ENCODE measurements around the gene PNKP. TPM values are rescaled to one million over a fixed set of nuclear protein-coding genes. Genes with fewer than 3 reads are reported as not detected.

Gene PNKP
- total RNA-seq, 1 experiment from 2014 or later, result 23.9 TPM

DNA sequence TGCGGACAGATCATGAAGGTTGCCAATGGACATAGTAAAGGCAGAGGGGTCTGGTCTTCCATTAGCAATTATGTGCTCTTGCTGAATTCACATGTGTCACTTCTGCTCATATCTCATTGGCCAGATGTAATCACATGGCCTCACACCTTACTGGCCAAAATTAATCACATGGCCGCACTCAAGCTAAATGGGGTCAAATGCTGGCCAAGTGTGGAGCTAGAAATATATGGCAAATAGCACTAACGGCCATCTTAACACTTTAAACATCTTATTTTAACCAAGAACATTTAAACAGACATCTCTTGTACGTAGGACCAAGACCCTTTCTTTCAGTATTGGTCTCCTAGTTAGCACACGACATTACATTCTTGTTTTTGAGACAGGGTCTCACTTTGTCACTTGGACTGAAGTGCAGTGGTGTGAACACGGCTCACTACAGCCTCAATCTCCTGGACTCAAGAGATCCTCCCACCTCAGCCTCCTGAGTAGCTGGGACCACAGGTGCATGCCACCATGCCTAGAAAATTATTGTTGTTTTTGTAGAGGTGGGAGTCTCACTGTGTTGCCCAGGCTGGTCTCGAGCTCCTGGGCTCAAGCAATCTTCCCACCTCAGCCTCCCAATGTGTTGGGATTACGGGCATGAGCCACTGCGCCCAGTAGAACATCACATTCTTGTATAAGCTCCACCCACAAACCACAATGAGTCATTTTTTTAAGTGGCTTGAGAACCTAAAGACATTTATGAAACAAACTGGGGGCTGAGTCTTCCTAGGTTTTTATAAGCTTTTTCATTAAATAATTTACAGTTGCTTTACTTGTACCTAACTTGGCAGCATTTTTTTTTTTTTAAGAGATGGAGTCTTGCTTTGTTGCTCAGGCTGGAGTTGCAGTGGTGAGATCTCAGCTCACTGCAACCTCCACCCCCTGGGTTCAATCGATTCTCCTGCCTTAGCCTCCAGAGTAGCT lies 19.4 kb downstream of the PNKP start:
- DNase-seq (ENCODE audit: low read depth), result peak; percentile 97

GRCh38 chr19:49846408-49846807 lies 21.0 kb downstream of the PNKP start:
- DNase-seq (ENCODE audit: low read depth), result no peak

GRCh38 chr19:49845414-49845813 lies 22.0 kb downstream of the PNKP start:
- DNase-seq (ENCODE audit: low read depth), result no peak

- DNase-seq (ENCODE audit: low read depth), result no peak
Measured at GRCh38 chr19:49844138-49845095, 23.0 kb downstream of the PNKP start.

GRCh38 chr19:49843265-49843664 lies 24.1 kb downstream of the PNKP start:
- no peak for DNase-seq (ENCODE audit: low read depth)

DNA sequence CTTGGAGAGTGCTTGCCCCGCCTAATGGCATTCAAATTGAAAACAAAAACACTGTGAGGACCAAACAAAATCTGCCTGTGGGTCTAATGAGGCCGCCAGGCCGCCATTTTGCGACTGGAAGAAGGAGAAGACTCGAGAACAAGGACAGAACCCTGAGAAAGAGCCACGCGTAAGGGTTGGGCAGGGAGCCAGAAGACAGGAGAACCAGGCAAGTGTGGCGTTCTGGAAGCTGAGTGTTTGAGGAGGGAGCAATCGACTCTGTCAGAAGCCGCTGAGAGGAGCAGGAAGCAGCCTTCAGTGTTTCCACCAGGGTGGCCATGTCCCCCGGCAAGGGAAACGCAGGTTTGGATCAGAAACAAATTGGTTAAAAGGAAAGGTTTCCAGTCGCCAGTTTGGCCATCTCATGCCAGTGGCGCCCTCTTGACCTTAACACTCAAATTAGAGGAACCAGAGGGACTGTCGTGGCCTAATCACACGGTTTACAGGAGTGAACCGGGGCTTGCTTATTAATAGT lies 26.6 kb downstream of the PNKP start:
- no peak for DNase-seq (ENCODE audit: low read depth)

DNA sequence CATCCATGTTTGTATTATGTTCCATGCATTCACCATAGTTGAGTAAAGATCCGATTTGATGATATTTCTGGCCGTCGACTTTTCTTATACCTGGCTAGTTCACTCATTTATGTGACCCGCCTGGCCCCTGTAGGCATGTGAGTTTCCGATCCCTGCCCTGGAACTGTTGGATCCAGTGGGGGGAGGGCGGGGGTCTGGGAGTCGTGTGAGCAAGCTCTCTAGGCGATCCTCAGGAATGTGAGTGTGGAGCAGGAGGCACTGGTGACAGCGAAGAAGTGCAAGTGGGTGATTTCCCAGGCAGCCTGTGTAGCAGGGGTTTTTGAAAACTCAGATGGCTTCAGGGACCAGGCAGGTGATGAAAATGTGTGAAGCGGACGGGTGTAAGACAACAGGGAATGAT lies 27.1 kb downstream of the PNKP start:
- DNase-seq (ENCODE audit: low read depth), result no peak

- DNase-seq (ENCODE audit: low read depth), result no peak
Measured at GRCh38 chr19:49839713-49840112, 27.7 kb downstream of the PNKP start.

- no peak for DNase-seq (ENCODE audit: low read depth)
Measured at GRCh38 chr19:49838885-49839588, 28.3 kb downstream of the PNKP start.

DNA sequence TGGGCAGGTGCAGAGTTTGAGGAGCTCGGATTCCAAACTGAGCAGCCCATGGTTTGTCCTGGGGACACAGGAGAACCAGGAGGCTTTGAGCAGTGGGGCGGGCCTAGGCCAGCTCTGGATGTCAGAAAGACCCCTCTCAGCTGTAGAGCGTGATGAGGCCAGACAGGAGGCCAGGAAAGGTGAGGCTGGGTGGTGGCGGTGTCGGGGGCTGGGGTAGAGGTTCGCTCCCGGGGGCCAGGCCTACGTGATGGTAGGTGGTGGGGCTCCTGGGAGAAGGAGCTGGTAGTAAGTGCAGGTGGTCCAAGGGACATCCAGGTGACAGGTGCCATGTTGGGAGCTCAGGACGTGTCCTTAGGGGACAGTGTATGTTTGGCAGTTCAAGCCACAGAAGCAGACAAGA lies 30.0 kb downstream of the PNKP start:
- no peak for DNase-seq (ENCODE audit: low read depth)

DNA sequence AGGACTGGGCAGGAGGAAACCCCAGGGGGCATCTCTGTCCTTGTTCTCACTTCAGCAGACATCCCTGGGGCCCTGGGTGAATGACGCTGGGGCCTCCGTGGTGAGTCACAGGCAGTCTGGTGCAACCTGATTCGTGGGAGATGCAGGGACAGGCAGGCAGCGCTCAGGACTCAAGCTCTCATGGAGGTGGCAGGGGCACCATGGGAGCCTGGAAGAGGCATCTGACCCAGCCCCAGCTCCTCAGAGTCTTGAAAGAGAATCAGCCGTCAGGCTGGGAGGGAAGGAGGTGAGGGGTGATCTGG lies 30.4 kb downstream of the PNKP start:
- DNase-seq (ENCODE audit: low read depth), result no peak

DNA sequence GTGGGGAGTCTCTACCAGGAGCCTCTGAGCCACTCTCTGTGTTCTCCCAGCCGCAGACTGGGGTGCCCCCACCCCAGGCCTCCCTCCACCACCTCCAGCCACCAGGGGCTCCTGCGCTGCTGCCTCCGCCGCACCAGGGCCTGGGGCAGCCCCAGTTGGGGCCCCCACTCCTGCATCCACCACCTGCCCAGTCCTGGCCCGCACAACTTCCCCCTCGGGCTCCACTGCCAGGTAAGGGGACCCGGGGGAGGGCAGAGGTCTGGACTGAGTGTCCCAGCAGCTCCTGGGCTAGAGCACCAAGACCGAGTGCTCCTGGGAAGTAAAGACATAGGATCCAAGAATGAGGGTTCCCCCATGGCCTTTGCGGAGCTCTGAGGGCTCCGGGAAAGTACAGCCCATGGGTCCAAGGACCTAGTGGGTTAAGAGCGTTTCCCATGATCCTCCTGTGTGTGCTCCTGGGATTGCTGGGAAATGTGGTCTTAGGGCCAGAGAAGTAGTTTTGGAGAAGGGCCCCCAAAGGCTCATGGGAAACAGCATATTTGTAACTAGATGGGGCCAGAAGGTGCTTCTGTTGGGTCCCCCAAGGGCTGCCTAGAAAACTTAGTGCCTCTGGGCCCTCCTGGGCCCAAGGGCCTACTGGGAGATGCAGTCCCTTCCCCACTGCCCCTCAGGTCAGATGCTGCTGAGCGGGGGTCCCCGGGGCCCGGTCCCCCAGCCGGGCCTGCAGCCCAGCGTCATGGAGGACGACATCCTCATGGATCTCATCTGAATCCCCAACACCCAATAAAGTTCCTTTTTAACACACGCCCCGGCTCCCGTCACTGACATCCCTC lies 31.0 kb downstream of the PNKP start:
- DNase-seq (ENCODE audit: low read depth), result no peak

GRCh38 chr19:49835562-49835961 lies 31.8 kb downstream of the PNKP start:
- DNase-seq (ENCODE audit: low read depth), result no peak

GRCh38 chr19:49833599-49833998 lies 33.8 kb downstream of the PNKP start:
- no peak for DNase-seq (ENCODE audit: low read depth)

DNA sequence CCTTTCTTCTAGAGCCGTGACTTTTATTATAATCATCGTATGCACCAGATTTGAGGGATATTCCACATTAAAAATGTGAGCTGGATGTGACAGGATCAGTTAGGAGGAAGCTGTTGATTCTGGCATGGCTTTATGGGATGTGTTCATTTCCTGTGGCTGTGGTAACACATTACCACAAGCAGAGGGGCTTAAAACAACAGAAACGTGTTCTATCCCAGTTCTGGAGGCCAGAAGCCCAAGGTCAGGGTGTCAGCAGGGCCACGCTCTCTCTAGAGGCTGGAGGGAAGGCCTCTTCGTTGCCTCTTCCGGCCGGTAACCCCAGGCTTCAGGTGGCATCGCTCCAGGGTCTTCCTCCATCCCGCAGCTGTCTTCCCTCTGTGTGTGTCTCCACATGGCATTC lies 34.8 kb downstream of the PNKP start:
- no peak for DNase-seq (ENCODE audit: low read depth)

DNA sequence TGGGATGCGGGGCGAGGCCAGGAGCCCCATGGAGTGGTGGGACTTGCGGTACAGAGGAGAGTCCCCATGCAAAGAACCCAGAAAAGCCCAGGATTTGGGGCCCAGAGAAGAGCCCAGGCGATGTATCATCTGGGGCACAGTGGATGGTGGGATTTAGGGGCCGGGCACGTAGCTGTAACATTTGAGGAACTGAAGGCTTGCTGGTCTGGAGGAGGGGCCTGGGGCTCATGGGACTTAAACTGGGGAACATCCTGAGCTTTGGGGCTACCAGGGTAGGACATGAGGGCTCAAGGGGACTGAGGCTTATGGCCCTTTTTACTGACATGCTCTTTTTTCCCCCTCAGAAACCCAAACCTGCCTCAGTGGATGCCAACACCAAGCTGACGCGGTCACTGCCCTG lies 35.8 kb downstream of the PNKP start:
- DNase-seq (ENCODE audit: low read depth), result no peak

DNA sequence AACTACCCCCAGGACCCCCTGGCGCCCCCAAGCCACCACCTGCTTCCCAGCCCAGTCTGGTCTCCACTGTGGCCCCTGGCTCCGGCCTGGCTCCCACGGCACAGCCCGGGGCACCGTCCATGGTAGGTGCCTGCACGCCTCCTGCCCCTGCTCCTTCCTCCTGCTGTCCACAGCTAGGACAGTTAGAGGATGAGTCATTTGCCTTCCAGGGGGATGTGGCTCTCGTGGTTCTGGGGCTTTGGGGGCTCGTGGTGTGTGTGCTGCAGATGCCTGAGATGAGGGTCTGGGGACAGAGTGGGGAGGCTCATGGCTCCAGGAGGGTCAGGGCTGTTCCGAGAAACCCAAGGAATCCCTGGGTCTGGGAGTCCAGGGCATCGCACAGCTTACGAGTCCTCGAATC lies 36.6 kb downstream of the PNKP start:
- DNase-seq (ENCODE audit: low read depth), result no peak

- DNase-seq (ENCODE audit: low read depth), result no peak
Measured at GRCh38 chr19:49829721-49830120, 37.7 kb downstream of the PNKP start.

- DNase-seq (ENCODE audit: low read depth), result no peak
Measured at GRCh38 chr19:49829200-49829599, 38.2 kb downstream of the PNKP start.

- no peak for DNase-seq (ENCODE audit: low read depth)
Measured at GRCh38 chr19:49827034-49827433, 40.3 kb downstream of the PNKP start.

- DNase-seq (ENCODE audit: low read depth), result no peak
Measured at GRCh38 chr19:49824662-49825061, 42.7 kb downstream of the PNKP start.
